ENCODE results near the gene FAT1.

DNA sequence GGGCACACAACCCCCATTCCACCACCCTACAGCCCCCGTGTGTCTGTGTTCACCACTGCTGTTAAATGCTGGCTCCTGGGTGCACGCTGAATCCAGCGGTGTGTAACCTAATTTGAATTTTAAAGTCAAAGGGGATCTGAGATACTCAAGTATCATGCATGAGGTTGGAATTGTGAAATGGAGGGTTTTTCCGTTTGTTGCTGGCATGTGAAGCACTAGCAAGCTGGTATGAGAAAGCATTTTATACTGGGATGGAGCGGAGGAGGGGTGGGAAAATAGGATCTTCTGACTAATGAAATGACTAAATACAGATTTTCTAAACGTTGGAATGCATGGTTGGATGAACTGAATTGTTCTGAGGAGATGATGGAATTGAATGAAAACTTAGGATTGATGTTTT lies 36.9 kb upstream of the FAT1 start:
- no peak for TF ChIP-seq CTCF (IDR thresholded peaks at IDR 0.05)
- no peak for TF ChIP-seq POLR2AphosphoS5 (IDR thresholded peaks at IDR 0.05; ENCODE audit: insufficient read depth in 1 of 2, low read depth in 1 of 2)
- no peak for TF ChIP-seq POLR2A (IDR thresholded peaks at IDR 0.05)
